Measurements from ENCODE around the gene KANSL1. TPM values are rescaled to one million over a fixed set of nuclear protein-coding genes. Genes with fewer than 3 reads are reported as not detected.
"Not testable (repeated sequence)": the region's sequence is repeated elsewhere in the genome, so short reads cannot be mapped to it uniquely, and the experiment has no call there.

KANSL1 gene
- total RNA-seq, 1 donor from 2014 or later, result 94.5 TPM

- Histone ChIP-seq H3K27me3 (ENCODE audit: control insufficient read depth in 3 of 3, insufficient read depth in 3 of 3, low read length in 3 of 3) (no peaks in the 10 kb centered on the region), H3K4me1 (ENCODE audit: control insufficient read depth in 3 of 3, insufficient read depth in 3 of 3, low read length in 3 of 3) (peaks cover 30 to 47% (median 37%) of the 10 kb centered on the region in 3 donors), H3K9ac (ENCODE audit: low read depth in 1 of 3, low read length in 3 of 3) (no peak overlapping the region), H3K4me3 (ENCODE audit: low read length in 3 of 3) (no peak overlapping the region), H3K9me3 (ENCODE audit: control insufficient read depth in 3 of 3, low read length in 3 of 3) (no peaks in the 10 kb centered on the region), H3K27ac (ENCODE audit: low read depth, low read length) (no peak overlapping the region), H3K36me3 (ENCODE audit: control insufficient read depth in 3 of 3, insufficient read depth in 3 of 3, low read length in 3 of 3) (no peaks in the 10 kb centered on the region)
Measured at GRCh38 chr17:46106966-46107644, 86.1 kb downstream of the KANSL1 start.

GRCh38 chr17:46102806-46103205 lies 90.4 kb downstream of the KANSL1 start:
- peaks cover 11 to 25% (median 13%) of the 10 kb centered on the region in 3 donors for H3K4me1 ChIP-seq (ENCODE audit: control insufficient read depth in 3 of 3, insufficient read depth in 3 of 3, low read length in 3 of 3)
- H3K9me3 ChIP-seq (ENCODE audit: control insufficient read depth in 3 of 3, low read length in 3 of 3); H3K27me3 ChIP-seq (ENCODE audit: control insufficient read depth in 3 of 3, insufficient read depth in 3 of 3, low read length in 3 of 3); H3K9ac ChIP-seq (ENCODE audit: low read depth in 1 of 3, low read length in 3 of 3); H3K27ac ChIP-seq (ENCODE audit: low read depth, low read length); H3K4me3 ChIP-seq (ENCODE audit: low read length in 3 of 3); H3K36me3 ChIP-seq (ENCODE audit: control insufficient read depth in 3 of 3, insufficient read depth in 3 of 3, low read length in 3 of 3): not testable (repeated sequence)

GRCh38 chr17:46101785-46102617 lies 91.2 kb downstream of the KANSL1 start:
- not testable (repeated sequence) for H3K27me3 ChIP-seq (ENCODE audit: control insufficient read depth in 3 of 3, insufficient read depth in 3 of 3, low read length in 3 of 3); H3K9me3 ChIP-seq (ENCODE audit: control insufficient read depth in 3 of 3, low read length in 3 of 3); H3K27ac ChIP-seq (ENCODE audit: low read depth, low read length); H3K4me3 ChIP-seq (ENCODE audit: low read length in 3 of 3); H3K36me3 ChIP-seq (ENCODE audit: control insufficient read depth in 3 of 3, insufficient read depth in 3 of 3, low read length in 3 of 3); H3K9ac ChIP-seq (ENCODE audit: low read depth in 1 of 3, low read length in 3 of 3)
- H3K4me1 ChIP-seq (ENCODE audit: control insufficient read depth in 3 of 3, insufficient read depth in 3 of 3, low read length in 3 of 3), result peaks cover 4 to 19% (median 13%) of the 10 kb centered on the region in 3 donors

GRCh38 chr17:46100590-46100989 lies 92.6 kb downstream of the KANSL1 start:
- H3K4me1 ChIP-seq (ENCODE audit: control insufficient read depth in 3 of 3, insufficient read depth in 3 of 3, low read length in 3 of 3), result peaks cover 2 to 15% (median 13%) of the 10 kb centered on the region in 3 donors
- no peak overlapping the region for H3K9ac ChIP-seq (ENCODE audit: low read depth in 1 of 3, low read length in 3 of 3)
- H3K36me3 ChIP-seq (ENCODE audit: control insufficient read depth in 3 of 3, insufficient read depth in 3 of 3, low read length in 3 of 3), result no peaks in the 10 kb centered on the region
- H3K4me3 ChIP-seq (ENCODE audit: low read length in 3 of 3), result no peak overlapping the region
- H3K27ac ChIP-seq (ENCODE audit: low read depth, low read length), result peak overlapping the region; percentile 32
- H3K27me3 ChIP-seq (ENCODE audit: control insufficient read depth in 3 of 3, insufficient read depth in 3 of 3, low read length in 3 of 3), result no peaks in the 10 kb centered on the region
- no peaks in the 10 kb centered on the region for H3K9me3 ChIP-seq (ENCODE audit: control insufficient read depth in 3 of 3, low read length in 3 of 3)

- Histone ChIP-seq H3K9me3 (ENCODE audit: control insufficient read depth in 3 of 3, low read length in 3 of 3) (no peaks in the 10 kb centered on the region), H3K36me3 (ENCODE audit: control insufficient read depth in 3 of 3, insufficient read depth in 3 of 3, low read length in 3 of 3) (no peaks in the 10 kb centered on the region), H3K4me3 (ENCODE audit: low read length in 3 of 3) (no peak overlapping the region), H3K4me1 (ENCODE audit: control insufficient read depth in 3 of 3, insufficient read depth in 3 of 3, low read length in 3 of 3) (peaks cover 2 to 18% (median 13%) of the 10 kb centered on the region in 3 donors), H3K27ac (ENCODE audit: low read depth, low read length) (no peak overlapping the region), H3K9ac (ENCODE audit: low read depth in 1 of 3, low read length in 3 of 3) (no peak overlapping the region), H3K27me3 (ENCODE audit: control insufficient read depth in 3 of 3, insufficient read depth in 3 of 3, low read length in 3 of 3) (no peaks in the 10 kb centered on the region)
Measured at GRCh38 chr17:46099865-46100264, 93.4 kb downstream of the KANSL1 start.

- no peaks in the 10 kb centered on the region for H3K9me3 ChIP-seq (ENCODE audit: control insufficient read depth in 3 of 3, low read length in 3 of 3)
- H3K36me3 ChIP-seq (ENCODE audit: control insufficient read depth in 3 of 3, insufficient read depth in 3 of 3, low read length in 3 of 3), result peaks cover 0 to 5% (median 0%) of the 10 kb centered on the region in 3 donors
- peaks cover 2 to 18% (median 18%) of the 10 kb centered on the region in 3 donors for H3K4me1 ChIP-seq (ENCODE audit: control insufficient read depth in 3 of 3, insufficient read depth in 3 of 3, low read length in 3 of 3)
- H3K4me3 ChIP-seq (ENCODE audit: low read length in 3 of 3), result no peak overlapping the region
- H3K27ac ChIP-seq (ENCODE audit: low read depth, low read length), result no peak overlapping the region
- H3K9ac ChIP-seq (ENCODE audit: low read depth in 1 of 3, low read length in 3 of 3), result no peak overlapping the region
- H3K27me3 ChIP-seq (ENCODE audit: control insufficient read depth in 3 of 3, insufficient read depth in 3 of 3, low read length in 3 of 3), result no peaks in the 10 kb centered on the region
Measured at GRCh38 chr17:46097497-46097896, 95.7 kb downstream of the KANSL1 start.

- Histone ChIP-seq H3K36me3 (ENCODE audit: control insufficient read depth in 3 of 3, insufficient read depth in 3 of 3, low read length in 3 of 3) (peaks cover 0 to 5% (median 0%) of the 10 kb centered on the region in 3 donors), H3K4me1 (ENCODE audit: control insufficient read depth in 3 of 3, insufficient read depth in 3 of 3, low read length in 3 of 3) (peaks cover 7 to 18% (median 9%) of the 10 kb centered on the region in 3 donors), H3K4me3 (ENCODE audit: low read length in 3 of 3) (no peak overlapping the region), H3K27ac (ENCODE audit: low read depth, low read length) (no peak overlapping the region), H3K9me3 (ENCODE audit: control insufficient read depth in 3 of 3, low read length in 3 of 3) (no peaks in the 10 kb centered on the region), H3K27me3 (ENCODE audit: control insufficient read depth in 3 of 3, insufficient read depth in 3 of 3, low read length in 3 of 3) (no peaks in the 10 kb centered on the region), H3K9ac (ENCODE audit: low read depth in 1 of 3, low read length in 3 of 3) (no peak overlapping the region)
Measured at GRCh38 chr17:46092991-46093390, 100.2 kb downstream of the KANSL1 start.

GRCh38 chr17:46090871-46091270 lies 102.4 kb downstream of the KANSL1 start:
- Histone ChIP-seq H3K27ac (ENCODE audit: low read depth, low read length) (no peak overlapping the region), H3K4me1 (ENCODE audit: control insufficient read depth in 3 of 3, insufficient read depth in 3 of 3, low read length in 3 of 3) (peaks cover 9 to 24% (median 13%) of the 10 kb centered on the region in 3 donors), H3K9ac (ENCODE audit: low read depth in 1 of 3, low read length in 3 of 3) (no peak overlapping the region), H3K4me3 (ENCODE audit: low read length in 3 of 3) (no peak overlapping the region), H3K9me3 (ENCODE audit: control insufficient read depth in 3 of 3, low read length in 3 of 3) (no peaks in the 10 kb centered on the region), H3K36me3 (ENCODE audit: control insufficient read depth in 3 of 3, insufficient read depth in 3 of 3, low read length in 3 of 3) (peaks cover 0 to 5% (median 0%) of the 10 kb centered on the region in 3 donors), H3K27me3 (ENCODE audit: control insufficient read depth in 3 of 3, insufficient read depth in 3 of 3, low read length in 3 of 3) (no peaks in the 10 kb centered on the region)

- no peak overlapping the region for H3K9ac ChIP-seq (ENCODE audit: low read depth in 1 of 3, low read length in 3 of 3)
- peaks cover 0 to 5% (median 0%) of the 10 kb centered on the region in 3 donors for H3K36me3 ChIP-seq (ENCODE audit: control insufficient read depth in 3 of 3, insufficient read depth in 3 of 3, low read length in 3 of 3)
- H3K4me3 ChIP-seq (ENCODE audit: low read length in 3 of 3), result no peak overlapping the region
- H3K4me1 ChIP-seq (ENCODE audit: control insufficient read depth in 3 of 3, insufficient read depth in 3 of 3, low read length in 3 of 3), result peaks cover 12 to 28% (median 19%) of the 10 kb centered on the region in 3 donors
- no peaks in the 10 kb centered on the region for H3K27me3 ChIP-seq (ENCODE audit: control insufficient read depth in 3 of 3, insufficient read depth in 3 of 3, low read length in 3 of 3)
- no peaks in the 10 kb centered on the region for H3K9me3 ChIP-seq (ENCODE audit: control insufficient read depth in 3 of 3, low read length in 3 of 3)
- no peak overlapping the region for H3K27ac ChIP-seq (ENCODE audit: low read depth, low read length)
Measured at GRCh38 chr17:46089389-46089965, 103.8 kb downstream of the KANSL1 start.

- H3K27ac ChIP-seq (ENCODE audit: low read depth, low read length), result no peak overlapping the region
- H3K4me3 ChIP-seq (ENCODE audit: low read length in 3 of 3), result no peak overlapping the region
- H3K4me1 ChIP-seq (ENCODE audit: control insufficient read depth in 3 of 3, insufficient read depth in 3 of 3, low read length in 3 of 3), result peaks cover 12 to 31% (median 22%) of the 10 kb centered on the region in 3 donors
- no peaks in the 10 kb centered on the region for H3K27me3 ChIP-seq (ENCODE audit: control insufficient read depth in 3 of 3, insufficient read depth in 3 of 3, low read length in 3 of 3)
- H3K36me3 ChIP-seq (ENCODE audit: control insufficient read depth in 3 of 3, insufficient read depth in 3 of 3, low read length in 3 of 3), result no peaks in the 10 kb centered on the region
- H3K9me3 ChIP-seq (ENCODE audit: control insufficient read depth in 3 of 3, low read length in 3 of 3), result no peaks in the 10 kb centered on the region
- no peak overlapping the region for H3K9ac ChIP-seq (ENCODE audit: low read depth in 1 of 3, low read length in 3 of 3)
Measured at GRCh38 chr17:46088595-46088994, 104.6 kb downstream of the KANSL1 start.

Measured in skeletal muscle tissue (tissue), 4 donors.